PFSK-1 (cell line): Measurements from ENCODE around the gene RANBP17.

Source experiments
- FOXP2 ChIP-seq: optimal IDR thresholded peaks from 2 replicates; pipeline ENCODE3; 2011; ENCODE audit warnings: borderline replicate concordance, control low read depth, inconsistent platforms; ENCODE audit not compliant: insufficient read depth; ENCODE audit errors: extremely low read length, extremely low read depth
- POLR2AphosphoS5 ChIP-seq: IDR thresholded peaks from 2 replicates; pipeline ENCODE4 v1.6.1; 2012; ENCODE audit warnings: low read depth, mild to moderate bottlenecking, control low read depth, low read length, moderate library complexity
- REST ChIP-seq, 2 experiments: IDR thresholded peaks; 2 replicates each; pipeline versions ENCODE4 v1.6.1 to v1.8.0; 2011 to 2012; ENCODE audit warnings: low read depth in 2 of 2, low read length in 2 of 2, control low read depth in 1 of 2, inconsistent platforms in 1 of 2, mild to moderate bottlenecking in 1 of 2, moderate library complexity in 1 of 2; ENCODE audit not compliant: insufficient read depth in 1 of 2
- SIN3A ChIP-seq: IDR thresholded peaks from 2 replicates; pipeline ENCODE4 v1.6.1; 2012; ENCODE audit warnings: mild to moderate bottlenecking, low read length, moderate library complexity, borderline replicate concordance; ENCODE audit not compliant: insufficient read depth
- TAF1 ChIP-seq: IDR thresholded peaks from 2 replicates; pipeline ENCODE4 v1.6.1; 2012; ENCODE audit warnings: low read length, control low read depth, borderline replicate concordance; ENCODE audit not compliant: insufficient read depth

The RANBP17 gene

DNA sequence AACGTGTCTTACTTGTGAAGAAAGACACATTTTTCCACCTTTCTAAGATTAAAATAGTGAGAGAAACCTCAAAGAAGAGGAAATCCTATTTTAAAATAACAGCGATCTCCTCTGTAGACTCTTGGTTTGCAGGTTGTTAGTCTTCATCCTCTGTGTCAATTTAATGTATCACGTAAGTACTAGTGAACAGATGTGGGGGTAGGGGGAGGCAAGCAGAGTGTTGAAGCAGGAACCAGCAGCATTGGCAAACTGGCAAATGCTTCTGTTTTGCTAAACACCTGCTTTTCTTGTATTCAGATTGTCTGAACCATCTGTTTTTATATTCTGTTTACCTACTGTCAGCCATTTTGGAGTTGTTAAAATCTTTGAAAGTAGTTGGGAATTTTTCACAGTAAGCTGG is 288.0 kb downstream of the RANBP17 start:
- TF ChIP-seq REST (IDR thresholded peaks at IDR 0.05; ENCODE audit: insufficient read depth in 1 of 2, low read depth in 2 of 2, low read length in 2 of 2) (no peak), TAF1 (no peak), SIN3A (no peak), FOXP2 (no peak), POLR2AphosphoS5 (no peak)

GRCh38 chr5:171152382-171152781 is 290.6 kb downstream of the RANBP17 start:
- no peak for TF ChIP-seq TAF1
- TF ChIP-seq SIN3A: no peak
- no peak for TF ChIP-seq FOXP2

- TF ChIP-seq POLR2AphosphoS5 (no peak), SIN3A (no peak), FOXP2 (no peak)
These were observed 293.8 kb downstream of the RANBP17 start for GRCh38 chr5:171155621-171156020.

- TF ChIP-seq POLR2AphosphoS5 (no peak), REST (IDR thresholded peaks at IDR 0.05; ENCODE audit: insufficient read depth in 1 of 2, low read depth in 2 of 2, low read length in 2 of 2) (no peak), SIN3A (no peak), FOXP2 (no peak)
These were observed 295.5 kb downstream of the RANBP17 start for GRCh38 chr5:171157276-171157675.

DNA sequence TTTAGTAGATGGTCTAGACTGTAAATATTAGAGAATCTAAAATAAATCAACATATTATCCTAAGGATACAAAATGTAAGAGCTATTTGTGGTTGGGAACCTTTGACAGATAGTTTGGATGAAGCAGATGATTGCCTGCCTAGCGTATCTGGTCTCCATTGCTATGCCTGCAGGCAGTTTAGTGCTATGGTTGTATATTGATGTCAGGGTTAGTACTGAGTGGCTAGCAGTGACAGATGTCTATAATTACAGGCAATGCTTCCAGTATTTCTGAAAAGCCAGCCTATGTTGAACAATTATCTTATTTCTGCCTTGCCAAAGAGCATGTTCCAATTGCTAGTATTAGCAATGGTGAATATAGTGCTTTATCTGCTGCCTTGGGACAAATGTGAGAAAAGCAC is 296.0 kb downstream of the RANBP17 start:
- TF ChIP-seq TAF1: no peak
- no peak for TF ChIP-seq SIN3A
- no peak for TF ChIP-seq REST (IDR thresholded peaks at IDR 0.05; ENCODE audit: insufficient read depth in 1 of 2, low read depth in 2 of 2, low read length in 2 of 2)
- no peak for TF ChIP-seq POLR2AphosphoS5
- TF ChIP-seq FOXP2: no peak

GRCh38 chr5:171158581-171158980 is 296.8 kb downstream of the RANBP17 start:
- TF ChIP-seq POLR2AphosphoS5 (no peak), REST (IDR thresholded peaks at IDR 0.05; ENCODE audit: insufficient read depth in 1 of 2, low read depth in 2 of 2, low read length in 2 of 2) (no peak), TAF1 (no peak), FOXP2 (no peak), SIN3A (no peak)
